BLaER1 treated with 17β-estradiol and CSF1 and Interleukin-3, amounts not matched to agents 10 nM and 100 nM (cell line): ENCODE measurements around the gene SHH.

ENCODE experiments used
- H3K27ac ChIP-seq, 11 experiments: shearing (Covaris generic); formaldehyde crosslinking; 2 replicates each; pipeline ENCODE4 v1.8.1; 2022
- H3K27me3 ChIP-seq, 11 experiments: shearing (Covaris generic); formaldehyde crosslinking; 2 replicates each; pipeline ENCODE4 v1.8.1; 2022
- H3K36me3 ChIP-seq, 11 experiments: shearing (Covaris generic); formaldehyde crosslinking; 2 replicates each; pipeline ENCODE4 v1.8.1; 2022
- H3K4me1 ChIP-seq, 10 experiments: shearing (Covaris generic); formaldehyde crosslinking; 2 replicates each; pipeline ENCODE4 v1.8.1; 2022
- H3K4me2 ChIP-seq, 11 experiments: shearing (Covaris generic); formaldehyde crosslinking; 2 replicates each; pipeline ENCODE4 v1.8.1; 2022
- H3K4me3 ChIP-seq, 10 experiments: shearing (Covaris generic); formaldehyde crosslinking; 2 replicates each; pipeline ENCODE4 v1.8.1; 2022
- H3K9ac ChIP-seq, 11 experiments: shearing (Covaris generic); formaldehyde crosslinking; 2 replicates each; pipeline ENCODE4 v1.8.1; 2022
- H3K9me3 ChIP-seq, 11 experiments: shearing (Covaris generic); formaldehyde crosslinking; replicated peaks in 1 of 11; 2 replicates each; pipeline ENCODE4 v1.8.1; 2022
- H4K20me1 ChIP-seq, 11 experiments: shearing (Covaris generic); formaldehyde crosslinking; 2 replicates each; pipeline ENCODE4 v1.8.1; 2022
- Cebpa-rat ChIP-seq, 11 experiments: shearing (Covaris generic); IDR thresholded peaks; 2 replicates each; pipeline ENCODE4 v1.8.1; 2022

SHH gene

DNA sequence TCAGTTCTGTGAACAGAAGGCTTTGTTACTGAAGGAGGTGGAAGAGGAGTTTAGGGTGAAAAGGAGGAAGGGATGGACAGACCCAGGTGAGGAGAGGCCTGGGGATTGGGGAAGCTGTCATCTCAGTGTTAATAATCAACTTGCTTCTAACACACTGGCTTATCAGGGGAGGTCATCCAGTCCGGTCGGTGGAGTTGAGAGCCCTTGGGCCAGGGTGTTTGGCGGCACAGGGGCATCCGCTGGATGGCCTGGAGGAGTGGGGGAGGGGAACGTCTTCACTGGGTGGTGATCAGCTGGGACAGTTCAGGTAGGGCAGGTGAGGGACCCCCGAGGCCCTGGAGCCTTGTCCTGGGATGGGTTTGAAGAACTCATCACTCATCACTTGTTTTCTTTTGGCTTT, 33.9 kb downstream of the SHH start:
- H4K20me1 ChIP-seq = peaks cover 9 to 75% (median 40%) of the 10 kb centered on the region in 11 experiments; a peak in 19 of 22 replicates

GRCh38 chr7:155776606-155777005, 35.7 kb downstream of the SHH start:
- Histone ChIP-seq H3K4me2 (no peak overlapping the region), H3K27me3 (no peaks in the 10 kb centered on the region), H4K20me1 (peaks cover 18 to 71% (median 52%) of the 10 kb centered on the region in 11 experiments; a peak in 19 of 22 replicates), H3K36me3 (peaks cover 97 to 100% (median 99%) of the 10 kb centered on the region in 11 experiments), H3K9ac (no peak overlapping the region), H3K27ac (no peak overlapping the region), H3K4me3 (no peak overlapping the region), H3K4me1 (peaks cover 0 to 13% (median 0%) of the 10 kb centered on the region in 10 experiments; a peak in 1 of 20 replicates), H3K9me3 (no peaks in the 10 kb centered on the region)
- TF ChIP-seq Cebpa-rat (IDR thresholded peaks at IDR 0.05) = no peak

More for the DNA sequence above, 33.9 kb downstream of the SHH start:
- Histone ChIP-seq H3K9ac (no peak overlapping the region), H3K4me1 (peaks cover 0 to 7% (median 0%) of the 10 kb centered on the region in 10 experiments; a peak in 1 of 20 replicates), H3K4me3 (no peak overlapping the region), H3K27me3 (no peaks in the 10 kb centered on the region), H3K36me3 (peaks cover 87 to 100% (median 97%) of the 10 kb centered on the region in 11 experiments), H3K27ac (no peak overlapping the region), H3K9me3 (no peaks in the 10 kb centered on the region), H3K4me2 (no peak overlapping the region)
- no peak for TF ChIP-seq Cebpa-rat (IDR thresholded peaks at IDR 0.05)

DNA sequence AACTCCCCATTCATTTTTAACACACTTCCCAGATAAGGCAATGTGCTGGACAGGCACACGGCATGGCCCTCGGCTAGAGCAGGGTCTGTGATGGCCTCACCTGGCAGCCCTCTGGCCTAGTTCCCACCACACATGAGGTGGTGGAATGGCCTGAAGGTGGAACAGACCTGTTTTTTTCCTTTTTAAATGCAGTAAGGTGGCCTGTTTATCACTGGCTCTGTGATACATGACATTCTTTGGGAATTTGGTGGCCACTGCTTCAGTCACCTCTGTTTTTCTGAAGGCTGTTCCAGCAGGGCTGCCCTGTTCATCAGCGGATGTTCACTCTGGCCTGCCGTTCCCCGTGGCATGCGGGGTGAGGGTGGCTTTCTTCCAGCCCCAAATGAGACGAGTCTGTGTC, 36.6 kb downstream of the SHH start:
- Histone ChIP-seq H4K20me1 (peaks cover 24 to 72% (median 52%) of the 10 kb centered on the region in 11 experiments; a peak in 20 of 22 replicates), H3K27me3 (no peaks in the 10 kb centered on the region), H3K27ac (no peak overlapping the region), H3K4me3 (no peak overlapping the region), H3K36me3 (peaks cover 97 to 100% (median 99%) of the 10 kb centered on the region in 11 experiments), H3K4me2 (no peak overlapping the region), H3K4me1 (peaks cover under 1 to 22% (median 3%) of the 10 kb centered on the region in 10 experiments; a peak in 15 of 20 replicates), H3K9me3 (no peaks in the 10 kb centered on the region), H3K9ac (no peak overlapping the region)
- no peak for TF ChIP-seq Cebpa-rat (IDR thresholded peaks at IDR 0.05)

DNA sequence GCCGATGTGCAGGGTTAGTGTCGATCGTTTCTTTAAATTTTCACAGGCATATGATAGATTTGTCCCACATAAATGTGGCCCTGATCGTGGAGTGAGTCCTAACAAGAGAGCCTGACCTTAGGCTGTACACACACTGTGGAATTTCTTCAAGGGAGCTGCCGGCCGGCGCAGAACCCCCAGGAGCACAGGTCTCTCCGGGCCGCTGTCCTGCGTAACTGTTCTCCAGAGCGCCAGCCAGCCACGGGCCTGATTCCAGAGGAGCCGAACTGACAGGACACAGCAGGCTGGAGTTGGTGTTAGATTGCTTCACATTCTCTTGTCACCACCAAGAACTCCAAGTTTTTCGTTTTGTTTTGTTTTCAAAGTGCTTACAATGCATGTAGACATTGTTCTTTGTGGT, 37.3 kb downstream of the SHH start:
- Histone ChIP-seq H3K27ac (no peak overlapping the region), H4K20me1 (peaks cover 27 to 72% (median 52%) of the 10 kb centered on the region in 11 experiments; a peak in 21 of 22 replicates), H3K36me3 (peaks cover 97 to 100% (median 99%) of the 10 kb centered on the region in 11 experiments), H3K4me3 (no peak overlapping the region), H3K4me2 (no peak overlapping the region), H3K27me3 (no peaks in the 10 kb centered on the region), H3K9ac (no peak overlapping the region), H3K4me1 (peaks cover 8 to 29% (median 10%) of the 10 kb centered on the region in 10 experiments), H3K9me3 (no peaks in the 10 kb centered on the region)
- no peak for TF ChIP-seq Cebpa-rat (IDR thresholded peaks at IDR 0.05)

GRCh38 chr7:155773531-155773930, 38.7 kb downstream of the SHH start:
- Histone ChIP-seq H3K4me3 (no peak overlapping the region), H3K27ac (no peak overlapping the region), H3K4me1 (peaks cover 22 to 43% (median 24%) of the 10 kb centered on the region in 10 experiments), H3K4me2 (peak overlapping the region in 1 of 11 experiments; percentile 32; a peak in 1 of 22 replicates), H3K36me3 (peaks cover 94 to 100% (median 95%) of the 10 kb centered on the region in 11 experiments), H3K9me3 (no peaks in the 10 kb centered on the region), H3K9ac (no peak overlapping the region), H4K20me1 (peaks cover 37 to 75% (median 54%) of the 10 kb centered on the region in 11 experiments; a peak in 21 of 22 replicates), H3K27me3 (no peaks in the 10 kb centered on the region)
- TF ChIP-seq Cebpa-rat (IDR thresholded peaks at IDR 0.05) = no peak

- H4K20me1 ChIP-seq = peaks cover 35 to 87% (median 65%) of the 10 kb centered on the region in 11 experiments; a peak in 21 of 22 replicates
- H3K36me3 ChIP-seq = peaks cover 91 to 99% (median 92%) of the 10 kb centered on the region in 11 experiments
- H3K27ac ChIP-seq = peak overlapping the region in 5 of 11 experiments; percentile 58 to 80 (median 66); a peak in 8 of 22 replicates
- peak overlapping the region; percentile 60 to 86 (median 75); a peak in 20 of 22 replicates for H3K4me2 ChIP-seq
- no peak overlapping the region for H3K4me3 ChIP-seq
- no peaks in the 10 kb centered on the region for H3K27me3 ChIP-seq
- peak overlapping the region in 3 of 11 experiments; percentile 3 to 82 (median 55); a peak in 3 of 22 replicates for H3K9ac ChIP-seq
- H3K9me3 ChIP-seq = no peaks in the 10 kb centered on the region
- peaks cover 50 to 75% (median 55%) of the 10 kb centered on the region in 10 experiments for H3K4me1 ChIP-seq
- no peak for TF ChIP-seq Cebpa-rat (IDR thresholded peaks at IDR 0.05)
Measured at GRCh38 chr7:155770241-155770640, 42.0 kb downstream of the SHH start.

- Histone ChIP-seq H3K9me3 (no peaks in the 10 kb centered on the region), H3K4me3 (peak overlapping the region in 3 of 10 experiments; percentile 14 to 28 (median 18); a peak in 1 of 20 replicates), H4K20me1 (peaks cover 35 to 92% (median 67%) of the 10 kb centered on the region in 11 experiments; a peak in 21 of 22 replicates), H3K36me3 (peaks cover 87 to 99% (median 91%) of the 10 kb centered on the region in 11 experiments), H3K27me3 (no peaks in the 10 kb centered on the region), H3K27ac (peak overlapping the region; percentile 49 to 80 (median 58); a peak in 20 of 22 replicates), H3K4me1 (peaks cover 55 to 81% (median 61%) of the 10 kb centered on the region in 10 experiments), H3K4me2 (peak overlapping the region; percentile 60 to 86 (median 75)), H3K9ac (peak overlapping the region; percentile 23 to 82 (median 52); a peak in 16 of 22 replicates)
- TF ChIP-seq Cebpa-rat (IDR thresholded peaks at IDR 0.05) = no peak
Measured at GRCh38 chr7:155769701-155770100, 42.6 kb downstream of the SHH start.

- peak overlapping the region; percentile 23 to 86 (median 73); a peak in 19 of 22 replicates for H3K4me2 ChIP-seq
- H3K9ac ChIP-seq = peak overlapping the region in 1 of 11 experiments; percentile 47; a peak in 3 of 22 replicates
- no peak for TF ChIP-seq Cebpa-rat (IDR thresholded peaks at IDR 0.05)
- 0 out of 22 replicates have a peak, but pooled peaks cover 0 to 3% (median 0%) of the 10 kb centered on the region in 11 experiments for H3K9me3 ChIP-seq
- peak overlapping the region in 5 of 11 experiments; percentile 14 to 64 (median 30); a peak in 7 of 22 replicates for H3K27ac ChIP-seq
- peaks cover 62 to 77% (median 72%) of the 10 kb centered on the region in 11 experiments for H3K36me3 ChIP-seq
- H3K4me1 ChIP-seq = peaks cover 80 to 94% (median 85%) of the 10 kb centered on the region in 10 experiments
- no peaks in the 10 kb centered on the region for H3K27me3 ChIP-seq
- H4K20me1 ChIP-seq = peaks cover 27 to 86% (median 60%) of the 10 kb centered on the region in 11 experiments; a peak in 21 of 22 replicates
- no peak overlapping the region for H3K4me3 ChIP-seq
Measured at GRCh38 chr7:155766966-155767916, 45.0 kb downstream of the SHH start.
